ENCODE measurements around the gene KCNIP4.

DNA sequence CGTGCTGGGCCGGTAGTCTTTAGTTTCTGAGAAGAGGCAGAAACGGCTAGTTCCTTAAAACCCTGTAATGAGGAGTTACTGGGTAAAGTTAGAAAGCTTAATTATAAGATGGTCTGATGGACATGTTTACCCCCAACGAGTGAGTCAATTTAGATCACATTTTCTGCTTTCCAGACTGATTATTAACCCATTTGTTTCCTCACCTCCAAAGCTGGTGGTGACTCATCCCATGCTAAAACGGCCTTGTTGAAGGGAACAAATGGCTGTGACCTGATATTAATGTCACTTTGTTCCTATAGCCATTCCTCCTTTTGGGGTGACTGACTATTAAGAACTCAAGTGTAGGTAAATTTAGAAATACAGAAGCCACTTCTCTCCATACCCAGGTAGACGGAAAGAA is 232.0 kb downstream of the KCNIP4 start:
- TF ChIP-seq CTCF (IDR thresholded peaks at IDR 0.05) (no peak), POLR2A (IDR thresholded peaks at IDR 0.05) (no peak)
